A172 (cell line): ENCODE results near the gene ATP13A5. TPM values are rescaled to one million over a fixed set of nuclear protein-coding genes. Genes with fewer than 3 reads are reported as not detected.
A peak's percentile ranks its signal among the peaks of the same experiment; 100 is the strongest.

Experiments used
- DNase-seq: peaks from one replicate; pipeline ENCODE4 v3.0.0-alpha.2; 2015; ENCODE audit warnings: low spot score
- total RNA-seq: library from RNA; depleted of rRNA; stranded (reverse); fragments of >200 nt; shearing (Covaris generic); gene quantifications from 2 replicates; pipeline ENCODE4 v1.2.3, GENCODE V29; 2014

Gene ATP13A5
- total RNA-seq, 1 experiment from 2014 or later, result not detected

DNA sequence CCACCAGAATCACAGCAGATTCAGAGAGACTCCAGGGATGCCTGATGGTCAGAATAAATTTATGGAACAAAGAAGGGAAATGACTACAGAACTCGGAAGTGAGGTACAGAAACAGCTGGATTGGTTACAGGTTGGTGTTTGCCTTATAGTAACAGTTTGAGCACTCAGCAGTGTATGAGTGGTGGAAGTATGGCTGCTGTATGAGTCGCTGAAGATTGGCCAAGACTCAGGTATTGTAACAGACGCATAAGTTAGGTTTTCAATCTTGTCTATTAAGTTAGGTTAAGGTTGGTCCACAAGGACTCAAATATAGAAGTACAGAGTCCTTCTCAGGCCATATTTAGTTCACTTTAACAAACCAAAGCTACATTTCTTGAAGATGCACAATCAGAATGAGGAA, 33.1 kb downstream of the ATP13A5 start:
- no peak for DNase-seq

DNA sequence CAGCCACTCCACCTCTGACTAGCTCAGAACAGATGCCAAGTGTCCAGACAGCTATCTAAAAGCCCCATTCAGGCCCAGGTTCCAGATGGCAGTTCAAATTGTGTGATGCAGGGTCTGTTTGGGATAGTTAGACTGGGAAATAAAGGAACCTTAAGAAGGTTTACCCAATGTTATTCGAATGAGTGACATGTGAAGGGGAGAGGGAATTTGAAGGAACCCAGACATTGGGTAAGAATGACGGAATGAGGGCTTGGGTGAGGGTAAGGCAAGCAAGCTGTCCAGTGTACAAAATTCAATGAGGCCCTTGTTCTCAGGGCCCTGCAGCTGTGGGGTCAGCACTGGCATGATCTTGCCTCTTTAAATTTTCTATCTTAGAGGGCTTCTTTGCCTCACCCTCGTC, 34.1 kb downstream of the ATP13A5 start:
- no peak for DNase-seq

DNA sequence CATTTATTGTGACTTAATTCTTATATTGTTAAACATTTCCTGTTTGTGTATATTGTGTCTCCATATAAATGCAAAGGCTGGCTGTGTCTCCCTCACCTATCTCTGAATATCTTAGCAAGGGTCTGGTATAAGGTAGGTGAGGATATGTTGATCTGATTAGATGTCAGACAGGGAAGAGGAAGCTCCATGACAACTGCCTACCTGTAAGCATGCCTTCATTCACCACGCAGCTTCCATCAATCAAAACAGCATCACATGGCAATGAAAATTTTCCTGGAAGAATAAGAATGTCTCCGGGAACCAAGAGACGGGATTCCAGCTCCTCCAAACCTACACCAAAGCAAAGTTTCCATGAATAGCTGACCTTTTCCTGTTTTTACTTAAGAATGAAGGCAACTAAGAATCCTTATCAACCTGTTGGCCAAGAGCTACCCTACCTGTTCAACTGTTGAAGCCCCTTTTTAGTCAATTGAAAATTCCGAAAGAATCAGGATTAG, 34.8 kb downstream of the ATP13A5 start:
- no peak for DNase-seq

DNA sequence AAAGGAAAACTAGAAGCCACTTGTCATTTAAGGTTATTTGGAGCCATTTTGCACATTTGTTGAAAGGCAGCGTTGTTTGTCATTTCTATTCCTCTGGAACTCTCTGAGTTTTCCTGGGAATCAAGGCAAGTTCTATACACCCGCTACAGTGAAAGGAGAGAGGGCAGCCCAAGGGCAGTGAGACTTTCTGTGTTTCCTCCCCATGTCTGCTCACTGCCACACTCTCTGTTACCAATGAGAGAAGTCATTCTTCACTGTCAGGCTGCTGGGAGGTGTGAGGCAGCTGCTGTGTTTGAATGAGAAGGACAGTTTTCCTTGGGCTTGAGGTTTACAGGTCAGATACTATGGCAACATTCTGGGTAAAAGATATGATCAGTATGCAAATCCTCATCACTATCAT, 36.0 kb downstream of the ATP13A5 start:
- DNase-seq, result no peak

- peak; percentile 63 for DNase-seq
Observed at GRCh38 chr3:193335031-193335430, 43.5 kb downstream of the ATP13A5 start.

DNA sequence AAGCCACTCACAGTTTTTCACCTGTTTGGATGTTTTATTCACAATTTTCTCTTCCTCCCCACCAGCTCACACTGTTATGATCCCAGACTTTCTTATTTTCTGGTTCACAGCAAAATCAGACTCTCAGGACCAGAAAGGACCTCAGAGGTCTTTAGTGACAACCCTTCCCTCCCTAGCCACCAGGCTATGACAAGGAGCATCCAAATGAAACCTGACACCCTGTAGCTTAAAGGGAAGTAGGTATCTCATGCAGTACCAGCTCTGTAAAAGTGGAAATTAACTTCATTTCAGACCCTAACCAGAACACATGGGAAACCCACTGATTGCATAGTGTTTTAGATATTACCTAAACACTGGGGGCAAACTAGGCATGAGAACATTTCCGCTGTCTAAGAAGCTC, 45.3 kb downstream of the ATP13A5 start:
- DNase-seq, result no peak

- no peak for DNase-seq
Observed at GRCh38 chr3:193330555-193331204, 47.9 kb downstream of the ATP13A5 start.

- no peak for DNase-seq
Observed at GRCh38 chr3:193317682-193318300, 60.8 kb downstream of the ATP13A5 start.

GRCh38 chr3:193314161-193314560, 64.4 kb downstream of the ATP13A5 start:
- no peak for DNase-seq

GRCh38 chr3:193313061-193313958, 65.2 kb downstream of the ATP13A5 start:
- no peak for DNase-seq

GRCh38 chr3:193310914-193311723, 67.4 kb downstream of the ATP13A5 start:
- DNase-seq, result no peak

- no peak for DNase-seq
Observed at GRCh38 chr3:193305356-193305755, 73.2 kb downstream of the ATP13A5 start.

GRCh38 chr3:193301433-193301832, 77.1 kb downstream of the ATP13A5 start:
- peak; percentile 94 for DNase-seq

DNA sequence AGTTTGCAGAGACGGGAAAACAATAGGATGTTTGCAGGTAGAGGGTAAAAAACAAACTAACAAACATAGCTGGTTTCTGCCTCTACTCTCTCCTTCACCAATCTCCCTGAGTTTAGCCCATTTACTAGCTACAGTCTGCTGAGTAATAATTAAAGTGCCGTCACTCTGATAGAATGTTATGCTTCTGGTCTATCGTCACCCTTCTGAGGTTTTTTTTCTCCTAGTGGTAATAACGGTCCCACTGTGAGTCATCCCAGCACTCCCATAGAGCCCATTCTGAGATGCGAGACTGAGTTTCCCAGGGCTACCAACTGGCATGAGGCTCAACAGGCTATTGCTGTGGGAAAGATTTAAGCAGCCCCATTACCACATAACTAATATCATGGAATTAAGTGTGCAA, 81.1 kb downstream of the ATP13A5 start:
- DNase-seq, result peak; percentile 95

- DNase-seq, result no peak
Observed at GRCh38 chr3:193295985-193296384, 82.6 kb downstream of the ATP13A5 start.

DNA sequence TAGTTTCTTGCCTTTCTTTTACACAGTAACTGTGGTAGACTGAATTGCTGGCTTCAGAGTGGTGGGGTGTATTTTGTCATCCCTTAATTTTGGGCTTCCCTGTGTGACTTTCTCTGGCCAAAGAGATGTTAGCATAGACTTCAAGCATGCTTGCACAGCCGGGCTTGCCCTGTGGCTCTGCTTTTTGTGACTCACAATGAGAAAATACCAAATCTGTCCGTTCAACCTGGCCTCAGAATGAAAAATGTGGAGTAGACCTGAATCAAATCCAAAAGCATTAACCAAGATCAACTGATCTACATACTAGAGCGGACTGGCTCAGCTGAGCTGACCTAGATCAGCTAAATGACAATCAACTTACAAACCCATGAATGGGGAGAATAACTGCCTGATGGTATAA, 86.2 kb downstream of the ATP13A5 start:
- peak; percentile 32 for DNase-seq

DNA sequence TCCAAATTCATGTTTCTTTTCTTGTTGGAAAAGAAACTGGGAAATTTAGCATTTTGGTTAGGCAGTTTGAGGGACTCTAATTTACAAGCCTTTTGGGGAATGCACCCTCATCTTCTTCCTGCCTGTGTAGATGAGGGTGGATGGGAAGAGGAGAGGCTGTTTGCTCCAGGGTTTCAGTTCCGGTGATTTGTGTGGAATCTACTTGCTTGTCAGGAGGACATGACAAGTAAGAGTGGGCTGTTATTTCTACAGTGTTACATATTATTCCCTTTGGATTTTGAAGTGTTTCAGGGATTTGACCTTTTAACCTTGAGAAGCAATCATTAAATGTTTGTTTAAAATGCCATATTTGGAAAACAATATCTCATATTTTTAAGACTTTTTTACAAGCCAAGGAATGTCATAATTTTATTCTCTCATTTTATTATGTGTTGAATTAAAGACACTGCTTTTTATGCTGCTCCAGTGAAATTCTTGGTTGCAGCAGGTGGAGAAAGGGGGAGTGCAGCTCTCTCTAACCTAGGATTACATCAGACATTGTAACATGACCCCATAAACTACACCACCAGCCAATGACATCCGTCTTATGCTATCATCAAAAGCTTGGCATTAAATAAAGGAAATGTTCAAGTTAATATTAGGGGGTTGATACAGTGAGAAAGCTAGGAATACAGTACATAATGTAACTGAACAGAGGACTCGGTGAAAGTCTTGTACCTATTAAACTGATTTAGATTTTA, 107.3 kb downstream of the ATP13A5 start:
- no peak for DNase-seq

GRCh38 chr3:193270451-193270850, 108.1 kb downstream of the ATP13A5 start:
- DNase-seq, result no peak

GRCh38 chr3:193269343-193270028, 109.1 kb downstream of the ATP13A5 start:
- no peak for DNase-seq

GRCh38 chr3:193262707-193263106, 115.8 kb downstream of the ATP13A5 start:
- no peak for DNase-seq
